ENCODE data around the gene BCL2L12. TPM values are rescaled to one million over a fixed set of nuclear protein-coding genes. Genes with fewer than 3 reads are reported as not detected.
A peak's percentile ranks its signal among the peaks of the same experiment; 100 is the strongest.
"Not testable (repeated sequence)": the region's sequence is repeated elsewhere in the genome, so short reads cannot be mapped to it uniquely, and the experiment has no call there.

The BCL2L12 gene
- 39.4 and 41.3 TPM in 2 replicates for total RNA-seq
- polyA plus RNA-seq, result 55.5 and 59.4 TPM in 2 replicates

DNA sequence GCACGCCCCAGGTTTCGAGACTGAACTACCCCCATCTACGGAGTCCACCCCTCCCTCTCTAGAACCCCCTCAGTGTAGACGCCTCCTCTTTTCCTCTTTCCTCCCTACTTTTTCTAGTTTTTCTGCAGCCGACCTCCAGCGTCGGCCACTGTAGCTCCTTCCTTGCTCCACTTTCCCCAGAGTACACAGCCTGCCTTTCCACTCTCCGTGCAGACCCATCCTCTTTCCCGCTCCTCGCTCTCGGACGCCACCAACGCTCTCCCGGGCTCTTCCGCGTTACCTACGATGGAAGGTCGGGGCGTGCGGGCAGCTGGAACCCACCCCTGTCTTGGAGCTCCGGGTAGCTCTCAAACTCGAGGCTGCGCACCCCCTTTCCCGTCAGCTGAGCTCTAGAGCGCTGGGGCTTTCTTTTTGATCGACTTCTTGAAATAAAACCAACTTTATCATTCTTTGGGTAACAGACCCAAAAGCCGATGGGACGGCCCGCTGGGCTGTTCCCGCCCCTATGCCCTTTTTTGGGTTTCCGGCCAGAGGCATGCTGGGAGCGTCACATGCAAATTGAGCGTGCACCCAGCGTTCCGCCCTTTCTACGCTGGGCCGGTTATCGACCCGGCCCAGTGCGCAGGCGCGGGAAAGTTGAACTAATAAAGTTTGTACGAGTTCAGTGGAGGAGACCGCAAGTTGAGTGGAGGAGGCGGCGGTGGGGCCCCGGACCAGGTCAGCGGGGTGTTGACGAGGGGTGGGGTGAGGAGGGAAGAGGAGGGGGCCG lies at the start of gene BCL2L12, which contains the start of gene IRF3:
Gene BCL2L12, plus strand, starts transcription at position 583 of the 769 bp plus-strand sequence. CDS start 760 bp downstream, outside the sequence.
Gene IRF3, minus strand, starts transcription at position 507 of the 769 bp plus-strand sequence. CDS start 1,019 bp downstream, outside the sequence.
- Histone ChIP-seq H3K9me3 (ENCODE audit: low read depth) (no peaks in the 10 kb centered on the region), H3K4me1 (ENCODE audit: low read depth) (peaks cover 6% of the 10 kb centered on the region), H3K27ac (peak within 1 kb of the TSS; percentile 85), H3K36me3 (peaks cover 8% of the 10 kb centered on the region), H3K27me3 (no peaks in the 10 kb centered on the region), H3K4me3 (peak within 1 kb of the TSS; percentile 78)
- TF ChIP-seq CTCF (IDR thresholded peaks at IDR 0.05; ENCODE audit: low read depth, low read length), result peak; percentile 8
- peak; percentile 97 to 98 for DNase-seq (ENCODE audit: low read depth in 1 of 2, low spot score in 1 of 2)

GRCh38 chr19:49616532-49616931 lies 49.2 kb upstream of the BCL2L12 start:
- no peaks in the 10 kb centered on the region for H3K27me3 ChIP-seq
- H3K9me3 ChIP-seq (ENCODE audit: low read depth), result no peaks in the 10 kb centered on the region
- peaks cover 30% of the 10 kb centered on the region for H3K36me3 ChIP-seq
- no peak for DNase-seq (ENCODE audit: low read depth in 1 of 2, low spot score in 1 of 2)
- no peak for TF ChIP-seq CTCF (IDR thresholded peaks at IDR 0.05; ENCODE audit: low read depth, low read length)
- no peak overlapping the region for H3K4me3 ChIP-seq
- H3K4me1 ChIP-seq (ENCODE audit: low read depth), result no peaks in the 10 kb centered on the region
- no peak overlapping the region for H3K27ac ChIP-seq

- Histone ChIP-seq H3K36me3 (peaks cover 30% of the 10 kb centered on the region), H3K4me1 (ENCODE audit: low read depth) (no peaks in the 10 kb centered on the region), H3K9me3 (ENCODE audit: low read depth) (no peaks in the 10 kb centered on the region), H3K4me3 (no peak overlapping the region), H3K27me3 (no peaks in the 10 kb centered on the region), H3K27ac (no peak overlapping the region)
- no peak for TF ChIP-seq CTCF (IDR thresholded peaks at IDR 0.05; ENCODE audit: low read depth, low read length)
- DNase-seq (ENCODE audit: low read depth in 1 of 2, low spot score in 1 of 2), result no peak
Observed at GRCh38 chr19:49616945-49617344, 48.8 kb upstream of the BCL2L12 start.

DNA sequence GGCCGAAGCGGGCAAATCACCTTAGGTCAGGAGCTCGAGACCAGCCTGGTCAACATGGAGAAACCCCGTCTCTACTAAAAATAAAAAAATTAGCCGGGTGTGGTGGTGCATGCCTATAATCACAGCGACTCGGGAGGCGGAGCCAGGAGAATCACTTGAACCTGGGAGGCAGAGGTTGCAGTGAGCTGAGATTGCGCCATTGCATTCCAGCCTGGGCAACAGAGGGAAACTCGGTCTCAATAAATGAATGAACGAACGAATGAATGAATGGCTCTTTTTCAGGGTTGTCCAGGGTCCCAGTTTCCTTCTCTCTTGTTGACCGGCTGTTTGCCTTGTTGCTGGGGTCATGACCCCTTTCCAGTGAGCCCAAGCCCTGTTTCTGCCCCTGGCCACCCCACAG lies 47.9 kb upstream of the BCL2L12 start:
- not testable (repeated sequence) for H3K9me3 ChIP-seq (ENCODE audit: low read depth); H3K27ac ChIP-seq; DNase-seq (ENCODE audit: low read depth in 1 of 2, low spot score in 1 of 2); H3K4me1 ChIP-seq (ENCODE audit: low read depth); H3K4me3 ChIP-seq; H3K27me3 ChIP-seq
- H3K36me3 ChIP-seq, result peaks cover 30% of the 10 kb centered on the region

- DNase-seq (ENCODE audit: low read depth in 1 of 2, low spot score in 1 of 2), result no peak
- H3K27ac ChIP-seq, result no peak overlapping the region
Observed at GRCh38 chr19:49624967-49625910, 40.5 kb upstream of the BCL2L12 start.

More at GRCh38 chr19:49624967-49625910, 40.5 kb upstream of the BCL2L12 start:
- TF ChIP-seq CTCF (IDR thresholded peaks at IDR 0.05; ENCODE audit: low read depth, low read length), result no peak
- no peaks in the 10 kb centered on the region for H3K27me3 ChIP-seq
- no peaks in the 10 kb centered on the region for H3K4me1 ChIP-seq (ENCODE audit: low read depth)
- peaks cover 17% of the 10 kb centered on the region for H3K36me3 ChIP-seq
- no peaks in the 10 kb centered on the region for H3K9me3 ChIP-seq (ENCODE audit: low read depth)
- H3K4me3 ChIP-seq, result no peak overlapping the region
